OCI-LY3 (cell line): Measurements from ENCODE around the gene PHF13.
A peak's percentile ranks its signal among the peaks of the same experiment; 100 is the strongest.

Experiments
- H2AFZ ChIP-seq: fragments of 200-600, 300-600 bp; shearing (Covaris generic); 2 replicates; pipeline ENCODE4 v1.6.0; 2014; ENCODE audit warnings: antibody characterized with exemption, low read depth, low read length
- H3K27ac ChIP-seq: fragments of 200-600, 300-600 bp; sonication (generic); 2 replicates; pipeline ENCODE4 v1.5.1; 2014; ENCODE audit warnings: mild to moderate bottlenecking, low read length, moderate library complexity, mixed read lengths
- H3K27me3 ChIP-seq: fragments of 200-600, 300-600 bp; sonication (generic); 2 replicates; pipeline ENCODE4 v1.6.1; 2014; ENCODE audit warnings: low read depth, low read length, mixed read lengths
- H3K36me3 ChIP-seq: fragments of 200-600, 300-600 bp; sonication (generic); replicated peaks from 2 replicates; pipeline ENCODE3; 2014; ENCODE audit warnings: low read depth, low read length, mixed read lengths
- H3K4me1 ChIP-seq: fragments of 300-600, 200-600 bp; sonication (generic); 2 replicates; pipeline ENCODE4 v1.6.1; 2014; ENCODE audit warnings: low read length, mixed read lengths
- H3K4me2 ChIP-seq: fragments of 200-600, 300-600 bp; sonication (generic); 2 replicates; pipeline ENCODE4 v1.6.1; 2014; ENCODE audit warnings: low read length, mixed read lengths
- H3K4me3 ChIP-seq: fragments of 300-600, 200-600 bp; sonication (generic); 2 replicates; pipeline ENCODE4 v1.5.1; 2014; ENCODE audit warnings: antibody characterized with exemption, mild to moderate bottlenecking, low read length, moderate library complexity
- H3K79me2 ChIP-seq: fragments of 300-600, 200-600 bp; shearing (Covaris generic); 2 replicates; pipeline ENCODE4 v1.6.1; 2014; ENCODE audit warnings: mild to moderate bottlenecking, low read length, mixed read lengths
- H3K9ac ChIP-seq: fragments of 300-600, 200-600 bp; shearing (Covaris generic); 2 replicates; pipeline ENCODE4 v1.6.0; 2014; ENCODE audit warnings: mild to moderate bottlenecking, low read length, moderate library complexity
- H3K9me3 ChIP-seq: fragments of 200-600, 300-600 bp; shearing (Covaris generic); 2 replicates; pipeline ENCODE4 v1.6.1; 2014; ENCODE audit warnings: low read length, mixed read lengths; ENCODE audit not compliant: insufficient read depth
- H4K20me1 ChIP-seq: fragments of 200-600, 300-600 bp; sonication (generic); 2 replicates; pipeline ENCODE4 v1.6.1; 2016; ENCODE audit warnings: low read length, mixed read lengths; ENCODE audit not compliant: insufficient read depth
- EZH2phosphoT487 ChIP-seq: fragments of 200-600 bp; shearing (Covaris generic); IDR thresholded peaks from 2 replicates; pipeline ENCODE4 v1.6.1; 2018; ENCODE audit warnings: antibody characterized with exemption, mixed run types, low read depth
- TF ChIP-seq, protein P1 (sequence below): fragments of 200-600, 300-600 bp; sonication (generic); IDR thresholded peaks from 2 replicates; pipeline ENCODE4 v1.5.1; 2014; ENCODE audit warnings: antibody characterized with exemption, low read length, low read depth

The PHF13 gene

DNA sequence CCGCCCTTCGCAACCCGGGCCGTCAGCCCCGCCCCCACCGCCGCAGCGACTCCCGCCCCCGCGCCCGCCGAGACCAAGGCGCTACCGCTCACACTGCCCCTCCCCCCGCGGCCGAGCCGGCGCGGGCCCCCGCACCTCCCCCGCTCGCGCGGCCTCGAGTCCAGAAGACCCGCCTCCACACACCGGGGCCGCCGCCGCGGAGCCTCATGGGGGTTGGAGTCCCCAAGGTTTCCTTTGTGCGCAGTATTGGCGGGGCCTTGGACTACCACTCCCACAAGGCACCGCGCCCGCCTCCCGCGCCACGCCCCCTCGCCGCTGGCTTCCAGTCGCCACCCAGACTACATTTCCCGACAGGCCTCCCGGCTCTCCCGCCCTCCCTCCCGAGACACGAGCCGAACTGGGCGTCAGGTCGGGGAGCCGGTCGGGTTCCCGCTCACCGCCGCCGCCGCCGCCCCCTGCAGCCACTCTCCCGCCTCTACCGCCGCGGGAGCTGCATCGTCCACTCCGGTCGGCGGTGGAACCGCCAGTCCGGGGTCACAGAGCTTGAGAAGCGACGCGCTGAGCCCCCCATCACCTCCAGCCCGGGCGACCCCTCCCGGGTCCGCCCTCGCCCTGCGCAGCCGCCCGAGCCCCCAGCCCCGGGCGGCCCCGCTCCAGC lies at the start of gene PHF13:
PHF13 (plus strand) TSS at position 371 of the 658 bp plus-strand sequence. CDS start 336 bp downstream, outside the sequence.
- H3K4me3 ChIP-seq: peak within 1 kb of the TSS; percentile 96
- peak within 1 kb of the TSS; percentile 66 for H3K27ac ChIP-seq
- peak within 1 kb of the TSS; percentile 82 for H3K9ac ChIP-seq
- peak within 1 kb of the TSS; percentile 25; the same call in 1 of the 2 replicates for H2AFZ ChIP-seq
- peak within 1 kb of the TSS; percentile 100 for H3K4me2 ChIP-seq
- TF ChIP-seq EZH2phosphoT487: no peak
- TF ChIP-seq, protein P1, sequence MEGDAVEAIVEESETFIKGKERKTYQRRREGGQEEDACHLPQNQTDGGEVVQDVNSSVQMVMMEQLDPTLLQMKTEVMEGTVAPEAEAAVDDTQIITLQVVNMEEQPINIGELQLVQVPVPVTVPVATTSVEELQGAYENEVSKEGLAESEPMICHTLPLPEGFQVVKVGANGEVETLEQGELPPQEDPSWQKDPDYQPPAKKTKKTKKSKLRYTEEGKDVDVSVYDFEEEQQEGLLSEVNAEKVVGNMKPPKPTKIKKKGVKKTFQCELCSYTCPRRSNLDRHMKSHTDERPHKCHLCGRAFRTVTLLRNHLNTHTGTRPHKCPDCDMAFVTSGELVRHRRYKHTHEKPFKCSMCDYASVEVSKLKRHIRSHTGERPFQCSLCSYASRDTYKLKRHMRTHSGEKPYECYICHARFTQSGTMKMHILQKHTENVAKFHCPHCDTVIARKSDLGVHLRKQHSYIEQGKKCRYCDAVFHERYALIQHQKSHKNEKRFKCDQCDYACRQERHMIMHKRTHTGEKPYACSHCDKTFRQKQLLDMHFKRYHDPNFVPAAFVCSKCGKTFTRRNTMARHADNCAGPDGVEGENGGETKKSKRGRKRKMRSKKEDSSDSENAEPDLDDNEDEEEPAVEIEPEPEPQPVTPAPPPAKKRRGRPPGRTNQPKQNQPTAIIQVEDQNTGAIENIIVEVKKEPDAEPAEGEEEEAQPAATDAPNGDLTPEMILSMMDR: no peak
- peaks cover 6% of the 10 kb centered on the region for H3K36me3 ChIP-seq
- peaks cover 5% of the 10 kb centered on the region for H3K4me1 ChIP-seq
- H3K9me3 ChIP-seq: no peaks in the 10 kb centered on the region
- peaks cover 37% of the 10 kb centered on the region for H3K79me2 ChIP-seq
- H4K20me1 ChIP-seq: peaks cover 22% of the 10 kb centered on the region
- H3K27me3 ChIP-seq: no peaks in the 10 kb centered on the region

DNA sequence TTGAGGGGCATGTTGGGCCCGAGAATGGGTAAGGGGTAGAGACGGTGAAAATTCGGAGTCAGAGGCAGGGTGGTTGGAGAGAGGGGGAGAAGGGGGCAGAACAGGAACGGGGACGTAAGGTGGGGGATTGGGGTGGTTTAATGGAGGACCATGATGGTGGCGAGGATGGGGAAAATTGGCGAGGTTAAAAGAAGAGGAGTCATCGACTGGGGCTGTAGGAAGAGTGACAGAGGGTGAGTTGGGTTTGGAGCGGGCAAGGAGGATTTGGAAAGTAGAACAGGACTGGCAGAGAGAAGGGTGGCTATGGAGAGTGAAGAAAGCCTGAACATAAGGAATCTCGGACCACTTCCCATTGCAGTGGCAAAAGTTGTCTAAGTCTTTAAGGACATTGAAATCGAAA lies 44.5 kb upstream of the PHF13 start:
- H3K4me3 ChIP-seq: no peak overlapping the region
- H4K20me1 ChIP-seq: no peaks in the 10 kb centered on the region
- H3K4me1 ChIP-seq: no peaks in the 10 kb centered on the region
- H3K36me3 ChIP-seq: no peaks in the 10 kb centered on the region
- no peak overlapping the region for H3K9ac ChIP-seq
- H3K4me2 ChIP-seq: no peak overlapping the region
- H3K79me2 ChIP-seq: no peaks in the 10 kb centered on the region
- TF ChIP-seq, protein P1: no peak
- TF ChIP-seq EZH2phosphoT487: no peak
- no peaks in the 10 kb centered on the region; the same call in 1 of the 2 replicates for H3K27me3 ChIP-seq
- no peak overlapping the region for H3K27ac ChIP-seq
- no peak overlapping the region for H2AFZ ChIP-seq
- H3K9me3 ChIP-seq: no peaks in the 10 kb centered on the region

DNA sequence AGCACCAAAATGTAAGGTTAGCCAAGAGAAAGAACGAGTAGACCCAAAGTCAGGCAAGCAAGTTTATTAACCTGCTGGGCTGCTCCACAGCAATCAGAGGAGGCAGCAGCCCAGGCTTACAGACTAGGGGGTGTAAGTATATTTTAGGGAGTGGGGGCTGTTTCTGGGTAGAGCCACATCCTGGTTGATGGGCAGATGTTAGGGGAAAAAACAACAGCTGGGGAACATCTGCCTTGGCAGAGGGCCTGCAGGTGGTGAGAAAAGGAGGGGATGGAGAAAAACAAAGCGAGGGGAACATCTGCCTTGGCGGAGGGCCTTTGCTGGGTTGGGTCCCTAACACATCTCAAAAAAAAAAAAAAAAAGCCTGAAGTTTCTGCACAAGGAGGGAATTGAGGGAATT lies 43.4 kb upstream of the PHF13 start:
- Histone ChIP-seq H3K27ac (no peak overlapping the region), H3K4me2 (no peak overlapping the region), H3K27me3 (no peaks in the 10 kb centered on the region; the same call in 1 of the 2 replicates), H3K79me2 (no peaks in the 10 kb centered on the region), H3K4me3 (no peak overlapping the region), H3K4me1 (no peaks in the 10 kb centered on the region), H3K9ac (no peak overlapping the region), H3K9me3 (no peaks in the 10 kb centered on the region), H2AFZ (no peak overlapping the region), H3K36me3 (no peaks in the 10 kb centered on the region), H4K20me1 (no peaks in the 10 kb centered on the region)
- no peak for TF ChIP-seq EZH2phosphoT487
- TF ChIP-seq, protein P1: no peak

DNA sequence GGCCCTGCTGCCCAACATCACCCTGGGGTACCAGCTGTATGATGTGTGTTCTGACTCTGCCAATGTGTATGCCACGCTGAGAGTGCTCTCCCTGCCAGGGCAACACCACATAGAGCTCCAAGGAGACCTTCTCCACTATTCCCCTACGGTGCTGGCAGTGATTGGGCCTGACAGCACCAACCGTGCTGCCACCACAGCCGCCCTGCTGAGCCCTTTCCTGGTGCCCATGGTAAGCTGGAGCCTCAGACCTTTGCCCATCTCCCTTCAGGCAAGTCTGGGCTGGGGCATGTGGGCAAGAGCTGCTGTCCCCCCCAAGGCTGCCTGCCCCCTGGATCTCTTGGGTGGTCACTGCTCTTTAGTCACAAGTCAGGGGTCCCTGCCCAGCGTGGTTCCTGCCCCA lies 42.5 kb upstream of the PHF13 start:
- no peak overlapping the region for H3K4me3 ChIP-seq
- H3K4me2 ChIP-seq: no peak overlapping the region
- no peak overlapping the region for H3K9ac ChIP-seq
- no peaks in the 10 kb centered on the region for H3K9me3 ChIP-seq
- no peaks in the 10 kb centered on the region for H3K79me2 ChIP-seq
- TF ChIP-seq, protein P1: no peak
- no peak for TF ChIP-seq EZH2phosphoT487
- H3K27me3 ChIP-seq: no peaks in the 10 kb centered on the region
- H3K4me1 ChIP-seq: no peaks in the 10 kb centered on the region
- no peak overlapping the region for H3K27ac ChIP-seq
- no peaks in the 10 kb centered on the region for H3K36me3 ChIP-seq
- H2AFZ ChIP-seq: no peak overlapping the region
- no peaks in the 10 kb centered on the region for H4K20me1 ChIP-seq
